Measurements from ENCODE around the gene CUBN.

Gene CUBN

DNA sequence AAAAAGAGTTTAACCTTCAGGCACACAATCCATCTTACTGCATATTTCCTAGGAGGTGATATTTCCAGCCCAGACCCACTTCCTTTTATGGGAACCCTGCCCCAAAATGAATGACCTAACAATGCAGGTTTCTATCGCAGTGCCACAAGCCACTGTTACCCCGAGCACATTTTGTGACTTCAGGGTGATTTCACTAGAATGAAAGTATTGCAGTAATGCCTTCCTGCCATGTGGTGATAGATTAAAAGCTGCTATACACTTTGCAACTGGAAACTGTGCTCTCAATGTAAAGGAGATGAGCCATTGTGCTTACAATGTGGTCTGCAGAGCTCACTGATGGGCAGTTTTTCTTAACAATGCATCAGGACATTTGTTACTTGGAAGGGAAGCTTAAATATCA is 221.9 kb downstream of the CUBN start:
- Histone ChIP-seq H3K36me3 (replicated peaks) (no peaks in the 10 kb centered on the region), H3K4me1 (no peaks in the 10 kb centered on the region), H3K9me3 (no peaks in the 10 kb centered on the region), H3K27me3 (ENCODE audit: low read depth) (0 out of 2 replicates have a peak, but pooled peaks cover 3% of the 10 kb centered on the region), H3K4me3 (no peak overlapping the region)
- in situ Hi-C loops (cut with MboI; ENCODE audit: low sequenced_read_pairs) = no loop called here
- DNase-seq (ENCODE audit: low spot score in 2 of 2) = no peak

DNA sequence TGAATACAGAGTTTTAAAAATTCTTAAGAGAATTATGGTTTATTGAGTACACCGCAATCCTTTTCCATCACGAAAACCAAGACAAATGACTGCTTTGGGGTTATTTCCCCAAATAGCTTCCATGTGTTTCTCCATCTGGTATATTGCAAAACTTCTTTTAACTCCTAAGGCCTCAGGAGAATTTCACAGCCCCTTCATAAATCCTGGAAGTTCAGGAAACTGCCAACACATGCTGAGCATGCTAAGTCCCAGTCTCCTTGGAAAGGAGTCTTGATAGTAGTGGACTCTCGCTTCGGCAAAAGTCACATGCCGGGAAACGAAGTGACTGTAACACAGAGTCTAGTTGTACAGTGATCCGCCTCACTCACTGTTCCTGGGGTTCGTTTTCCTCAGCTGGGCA is 224.3 kb downstream of the CUBN start:
- no peaks in the 10 kb centered on the region for H3K4me1 ChIP-seq
- no peak overlapping the region for H3K4me3 ChIP-seq
- H3K27me3 ChIP-seq (ENCODE audit: low read depth) = no peaks in the 10 kb centered on the region
- H3K9me3 ChIP-seq = no peaks in the 10 kb centered on the region
- in situ Hi-C loops (cut with MboI; ENCODE audit: low sequenced_read_pairs) = no loop called here
- H3K36me3 ChIP-seq (replicated peaks) = no peaks in the 10 kb centered on the region
- DNase-seq (ENCODE audit: low spot score in 2 of 2) = no peak

DNA sequence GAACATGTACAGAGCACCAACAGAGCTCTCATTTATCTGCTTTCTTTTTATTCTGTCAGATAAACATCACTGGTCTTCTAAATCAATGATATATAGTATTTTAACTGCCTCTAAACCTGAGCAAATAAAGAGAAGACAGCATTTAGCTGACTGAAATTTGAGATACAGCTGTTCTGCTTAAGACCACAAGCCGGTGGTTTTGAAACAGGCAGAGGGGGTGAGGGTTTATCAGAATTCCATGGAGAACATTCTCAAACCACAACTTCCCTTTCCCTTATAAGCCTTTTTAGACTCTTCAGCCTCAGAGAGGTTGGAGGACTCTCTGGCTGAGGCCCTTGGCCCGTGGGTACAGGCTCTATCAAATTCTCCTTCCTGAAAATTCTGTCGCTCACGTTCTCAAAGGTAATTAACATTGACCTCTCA is 225.0 kb downstream of the CUBN start:
- no peaks in the 10 kb centered on the region for H3K4me1 ChIP-seq
- H3K27me3 ChIP-seq (ENCODE audit: low read depth) = no peaks in the 10 kb centered on the region
- DNase-seq (ENCODE audit: low spot score in 2 of 2) = no peak
- in situ Hi-C loops (cut with MboI; ENCODE audit: low sequenced_read_pairs) = no loop called here
- H3K4me3 ChIP-seq = no peak overlapping the region
- no peaks in the 10 kb centered on the region for H3K9me3 ChIP-seq
- H3K36me3 ChIP-seq (replicated peaks) = no peaks in the 10 kb centered on the region

DNA sequence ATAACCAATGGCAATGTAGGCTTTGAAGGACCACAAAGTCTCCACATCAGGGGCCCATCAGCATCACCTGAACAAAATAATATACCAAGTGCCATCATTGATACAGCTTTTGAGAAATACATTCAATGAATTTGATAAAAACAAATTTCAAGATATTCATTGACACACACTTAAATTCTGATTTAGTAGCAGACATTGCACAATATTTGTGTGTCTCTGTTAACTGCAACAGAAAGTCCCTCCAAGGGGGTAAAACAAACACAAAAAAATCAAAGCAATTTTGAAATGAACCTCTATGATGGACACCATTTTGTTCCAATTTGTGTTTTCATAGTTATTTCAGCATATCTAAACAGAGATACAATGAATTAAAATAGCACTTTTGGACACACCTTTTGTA is 225.6 kb downstream of the CUBN start:
- H3K4me3 ChIP-seq = no peak overlapping the region
- no peaks in the 10 kb centered on the region for H3K4me1 ChIP-seq
- in situ Hi-C loops (cut with MboI; ENCODE audit: low sequenced_read_pairs) = no loop called here
- H3K36me3 ChIP-seq (replicated peaks) = no peaks in the 10 kb centered on the region
- H3K27me3 ChIP-seq (ENCODE audit: low read depth) = no peaks in the 10 kb centered on the region
- no peak for DNase-seq (ENCODE audit: low spot score in 2 of 2)
- no peaks in the 10 kb centered on the region for H3K9me3 ChIP-seq

DNA sequence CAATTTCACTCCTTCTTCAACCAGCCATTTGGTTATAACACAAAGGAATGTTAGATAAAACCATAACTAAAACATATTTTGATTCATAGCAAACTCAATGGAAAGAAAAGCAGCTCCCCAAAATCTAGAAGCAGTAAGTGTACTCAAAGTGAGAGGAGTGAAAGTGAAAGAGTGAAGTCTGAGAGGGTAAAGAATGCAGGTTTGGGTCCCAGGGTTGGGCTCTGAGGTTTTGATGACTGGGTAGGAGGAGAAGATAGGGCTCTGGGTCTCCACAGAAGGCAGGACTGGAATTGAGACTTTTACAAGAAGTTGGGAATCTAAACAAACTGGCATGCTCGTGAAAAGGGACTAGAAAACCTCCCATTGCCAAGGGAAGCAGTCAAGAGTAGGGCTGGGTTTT is 227.0 kb downstream of the CUBN start:
- in situ Hi-C loops (cut with MboI; ENCODE audit: low sequenced_read_pairs) = no loop called here
- Histone ChIP-seq H3K9me3 (no peaks in the 10 kb centered on the region), H3K36me3 (replicated peaks) (no peaks in the 10 kb centered on the region), H3K4me1 (no peaks in the 10 kb centered on the region), H3K4me3 (no peak overlapping the region), H3K27me3 (ENCODE audit: low read depth) (no peaks in the 10 kb centered on the region)
- DNase-seq (ENCODE audit: low spot score in 2 of 2) = no peak

DNA sequence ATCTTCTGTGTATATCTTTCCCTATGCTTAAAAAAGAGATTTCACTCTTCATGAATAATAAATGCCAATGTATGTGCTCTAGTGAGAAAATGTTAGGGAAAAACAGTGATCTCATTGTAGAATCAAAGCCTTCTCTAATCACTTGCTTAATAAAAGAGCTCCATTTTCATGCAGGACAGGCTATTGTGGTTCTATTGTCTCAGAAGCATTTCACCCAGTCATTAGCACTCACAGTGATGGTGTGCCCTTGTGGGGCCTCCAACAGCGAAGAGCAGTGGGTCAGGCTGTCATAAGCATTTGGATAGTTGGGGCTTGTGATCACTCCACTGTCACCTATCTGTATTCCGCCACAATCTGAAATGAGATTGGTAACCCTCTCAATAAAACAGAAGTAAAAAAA is 228.5 kb downstream of the CUBN start:
- in situ Hi-C loops (cut with MboI; ENCODE audit: low sequenced_read_pairs) = no loop called here
- no peaks in the 10 kb centered on the region for H3K36me3 ChIP-seq (replicated peaks)
- H3K9me3 ChIP-seq = no peaks in the 10 kb centered on the region
- no peaks in the 10 kb centered on the region for H3K27me3 ChIP-seq (ENCODE audit: low read depth)
- no peaks in the 10 kb centered on the region for H3K4me1 ChIP-seq
- no peak overlapping the region for H3K4me3 ChIP-seq
- DNase-seq (ENCODE audit: low spot score in 2 of 2) = peak; percentile 19 to 34

DNA sequence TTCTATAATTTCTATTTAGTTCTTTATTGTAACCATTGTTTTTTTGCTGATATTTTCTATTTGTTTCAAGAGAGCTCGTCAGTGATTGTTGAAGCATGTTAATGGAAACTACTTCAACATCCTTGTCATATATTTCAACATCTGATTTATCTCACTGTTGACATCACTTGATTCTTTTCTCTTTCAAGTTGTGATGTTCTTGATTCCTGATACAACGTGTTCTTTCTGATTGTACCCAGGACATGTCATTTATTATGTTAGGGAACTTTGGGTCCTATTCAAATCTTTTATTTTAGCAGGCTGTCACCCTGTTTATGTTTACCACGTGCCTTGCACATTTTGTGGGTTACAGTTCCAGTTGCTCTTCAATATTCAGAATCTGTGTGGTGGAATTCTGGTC is 232.6 kb downstream of the CUBN start:
- no peak overlapping the region for H3K4me3 ChIP-seq
- H3K9me3 ChIP-seq = no peaks in the 10 kb centered on the region
- in situ Hi-C loops (cut with MboI; ENCODE audit: low sequenced_read_pairs) = no loop called here
- H3K27me3 ChIP-seq (ENCODE audit: low read depth) = no peaks in the 10 kb centered on the region
- DNase-seq (ENCODE audit: low spot score in 2 of 2) = no peak
- no peaks in the 10 kb centered on the region for H3K36me3 ChIP-seq (replicated peaks)
- H3K4me1 ChIP-seq = no peaks in the 10 kb centered on the region

DNA sequence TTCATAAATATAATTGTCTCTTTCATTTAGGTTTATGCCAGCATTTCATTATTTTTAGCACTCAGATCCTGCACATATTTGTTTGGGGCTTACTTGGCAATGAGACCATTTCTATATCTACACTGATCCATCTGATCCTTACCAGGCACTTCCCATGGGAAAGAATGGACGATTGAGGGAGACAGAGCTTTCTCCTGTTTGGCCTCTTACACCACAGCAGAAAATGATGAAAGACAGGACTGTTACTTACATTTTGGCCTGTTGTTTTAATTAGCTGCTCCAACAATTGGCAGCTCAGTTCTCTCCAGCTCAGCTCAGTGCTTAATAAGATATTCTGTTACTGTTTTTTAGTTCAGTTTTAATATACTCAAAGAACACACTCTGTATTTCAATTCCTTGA is 234.8 kb downstream of the CUBN start:
- Histone ChIP-seq H3K27me3 (ENCODE audit: low read depth) (no peaks in the 10 kb centered on the region), H3K36me3 (replicated peaks) (no peaks in the 10 kb centered on the region), H3K9me3 (no peaks in the 10 kb centered on the region), H3K4me3 (no peak overlapping the region), H3K4me1 (no peaks in the 10 kb centered on the region)
- in situ Hi-C loops (cut with MboI; ENCODE audit: low sequenced_read_pairs) = no loop called here
- no peak for DNase-seq (ENCODE audit: low spot score in 2 of 2)

DNA sequence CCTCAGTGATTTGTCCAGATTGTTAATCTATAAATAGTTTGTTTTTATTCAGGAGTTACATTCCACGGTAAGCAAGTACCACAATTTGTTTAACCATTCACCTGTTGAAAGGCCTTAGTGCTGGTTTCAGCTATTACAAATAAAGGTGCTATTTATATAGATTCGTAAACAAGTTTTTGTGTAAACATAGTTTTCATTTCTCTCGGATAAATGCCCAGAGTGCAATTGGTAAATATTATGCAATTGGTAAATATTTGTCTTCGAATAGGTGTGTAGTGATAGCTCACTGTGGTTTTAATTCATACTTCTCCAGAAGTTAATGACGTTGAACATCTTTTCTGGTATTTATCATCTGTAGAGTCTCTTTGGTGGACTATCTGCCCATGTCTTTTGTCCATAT is 235.9 kb downstream of the CUBN start:
- Histone ChIP-seq H3K4me1 (no peaks in the 10 kb centered on the region), H3K36me3 (replicated peaks) (no peaks in the 10 kb centered on the region), H3K4me3 (no peak overlapping the region), H3K9me3 (no peaks in the 10 kb centered on the region), H3K27me3 (ENCODE audit: low read depth) (no peaks in the 10 kb centered on the region)
- no peak for DNase-seq (ENCODE audit: low spot score in 2 of 2)
- in situ Hi-C loops (cut with MboI; ENCODE audit: low sequenced_read_pairs) = no loop called here

DNA sequence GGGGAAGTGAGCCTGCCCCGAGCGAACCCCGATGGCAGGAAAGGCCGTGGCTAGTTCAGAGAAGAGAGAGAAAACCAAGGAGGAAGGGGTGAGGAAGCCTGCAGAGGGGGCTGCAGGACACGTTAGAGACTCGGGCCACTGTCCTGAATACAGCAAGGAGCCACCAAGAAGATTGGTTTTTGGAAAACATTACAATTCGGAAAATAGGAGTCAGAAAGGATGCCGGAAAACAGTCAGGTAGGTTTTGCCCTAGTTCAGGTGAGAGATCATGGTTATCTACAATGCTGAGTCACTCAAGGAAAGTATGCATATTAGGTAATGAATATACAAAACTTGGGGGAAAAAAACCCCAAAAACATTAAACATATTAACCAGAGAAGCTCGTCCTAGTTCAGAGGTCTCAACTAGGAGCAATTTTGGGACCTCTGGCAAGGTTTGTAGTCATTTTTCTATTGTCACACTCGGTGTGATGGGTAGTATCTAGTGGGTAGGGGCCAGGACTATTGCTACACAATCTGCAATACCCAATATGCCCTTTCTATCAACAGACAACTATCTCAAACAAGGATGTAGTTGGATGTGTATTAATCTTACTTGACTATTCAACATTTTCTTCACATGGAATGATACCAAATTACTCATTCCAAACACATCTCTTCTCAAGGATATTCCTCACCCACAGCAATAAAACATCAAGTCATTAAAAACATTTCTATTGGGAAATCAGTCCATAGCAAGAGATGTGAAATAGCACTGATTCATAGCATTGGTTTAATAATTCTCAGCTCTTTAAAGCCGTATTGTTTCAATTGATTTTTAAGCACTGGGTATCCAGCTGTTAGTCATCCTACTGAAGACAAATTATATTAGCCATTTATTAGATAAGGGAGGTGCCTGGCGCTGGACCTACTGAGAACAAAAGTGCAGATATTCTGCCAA is 238.0 kb downstream of the CUBN start:
- peak; percentile 48 to 68 for DNase-seq (ENCODE audit: low spot score in 2 of 2)
- in situ Hi-C loops (cut with MboI; ENCODE audit: low sequenced_read_pairs) = no loop called here
- no peaks in the 10 kb centered on the region for H3K9me3 ChIP-seq

DNA sequence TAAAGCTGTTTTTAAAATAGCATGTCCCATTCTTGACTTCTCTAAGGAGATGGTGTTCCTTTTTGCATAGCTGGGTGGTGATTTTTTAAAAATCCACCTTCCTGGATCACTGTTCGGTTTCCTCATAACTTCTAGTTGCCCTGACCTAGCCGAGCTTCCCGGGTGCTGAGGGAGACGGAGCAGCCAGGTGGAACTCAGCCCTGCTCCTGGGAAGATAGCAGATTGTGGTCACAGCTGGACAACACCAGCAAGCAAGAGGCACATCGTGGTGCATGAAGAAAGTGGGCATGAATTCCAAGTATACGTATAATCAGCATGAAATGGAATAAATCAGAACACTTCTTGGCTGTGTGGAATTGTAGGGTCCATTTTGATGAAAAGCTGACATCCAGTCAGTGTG is 238.9 kb downstream of the CUBN start:
- H3K36me3 ChIP-seq (replicated peaks) = no peaks in the 10 kb centered on the region
- no peak for DNase-seq (ENCODE audit: low spot score in 2 of 2)
- H3K4me1 ChIP-seq = no peaks in the 10 kb centered on the region
- H3K27me3 ChIP-seq (ENCODE audit: low read depth) = no peaks in the 10 kb centered on the region; the same call in 1 of the 2 replicates
- H3K9me3 ChIP-seq = no peaks in the 10 kb centered on the region
- in situ Hi-C loops (cut with MboI; ENCODE audit: low sequenced_read_pairs) = no loop called here
- no peak overlapping the region for H3K4me3 ChIP-seq

More for the DNA sequence above, 238.0 kb downstream of the CUBN start:
- Histone ChIP-seq H3K27me3 (ENCODE audit: low read depth) (no peaks in the 10 kb centered on the region), H3K36me3 (replicated peaks) (no peaks in the 10 kb centered on the region), H3K4me1 (no peaks in the 10 kb centered on the region), H3K4me3 (no peak overlapping the region)

DNA sequence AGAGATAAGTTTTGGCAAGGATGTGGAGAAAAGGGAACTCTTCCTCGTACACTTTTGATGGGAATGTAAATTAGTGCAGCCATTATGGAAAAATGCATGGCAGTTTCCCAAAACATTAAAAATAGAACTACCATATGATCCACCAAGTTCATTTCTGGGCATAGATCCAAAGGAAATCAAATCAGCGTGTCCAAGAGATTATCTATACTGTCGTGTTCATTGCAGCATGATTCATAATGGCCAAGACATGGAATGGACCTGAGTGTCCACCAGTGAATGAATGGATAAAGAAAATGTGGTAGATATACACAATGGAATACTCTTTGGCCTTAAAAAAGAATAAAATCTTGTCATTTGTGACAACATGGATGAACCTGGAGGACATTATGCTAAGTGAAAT is 242.0 kb downstream of the CUBN start:
- Histone ChIP-seq H3K36me3 (replicated peaks) (no peaks in the 10 kb centered on the region), H3K4me3 (no peak overlapping the region), H3K4me1 (no peaks in the 10 kb centered on the region), H3K9me3 (no peaks in the 10 kb centered on the region), H3K27me3 (ENCODE audit: low read depth) (no peaks in the 10 kb centered on the region; the same call in 1 of the 2 replicates)
- in situ Hi-C loops (cut with MboI; ENCODE audit: low sequenced_read_pairs) = no loop called here
- DNase-seq (ENCODE audit: low spot score in 2 of 2) = no peak

DNA sequence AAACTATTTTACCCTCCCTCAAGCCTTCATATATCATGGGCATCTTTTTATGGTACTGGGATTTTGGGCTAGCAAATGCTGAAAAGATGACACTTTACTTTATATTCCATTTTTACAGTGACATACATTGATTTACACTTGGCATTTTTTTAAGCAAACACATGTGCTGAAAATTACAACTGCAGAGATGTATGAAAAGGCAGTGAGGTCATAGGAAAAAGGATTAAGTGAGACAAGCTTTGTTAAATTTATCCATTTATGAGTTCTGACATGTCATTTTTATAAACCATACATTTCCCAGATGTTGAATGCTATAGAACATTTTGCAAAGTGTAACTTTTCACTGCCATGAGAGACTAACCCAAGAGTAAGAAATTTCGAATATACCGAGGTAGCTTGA is 243.6 kb downstream of the CUBN start:
- Histone ChIP-seq H3K4me1 (no peaks in the 10 kb centered on the region), H3K36me3 (replicated peaks) (no peaks in the 10 kb centered on the region), H3K27me3 (ENCODE audit: low read depth) (no peaks in the 10 kb centered on the region; the same call in 1 of the 2 replicates), H3K4me3 (no peak overlapping the region), H3K9me3 (no peaks in the 10 kb centered on the region)
- in situ Hi-C loops (cut with MboI; ENCODE audit: low sequenced_read_pairs) = no loop called here
- no peak for DNase-seq (ENCODE audit: low spot score in 2 of 2)

DNA sequence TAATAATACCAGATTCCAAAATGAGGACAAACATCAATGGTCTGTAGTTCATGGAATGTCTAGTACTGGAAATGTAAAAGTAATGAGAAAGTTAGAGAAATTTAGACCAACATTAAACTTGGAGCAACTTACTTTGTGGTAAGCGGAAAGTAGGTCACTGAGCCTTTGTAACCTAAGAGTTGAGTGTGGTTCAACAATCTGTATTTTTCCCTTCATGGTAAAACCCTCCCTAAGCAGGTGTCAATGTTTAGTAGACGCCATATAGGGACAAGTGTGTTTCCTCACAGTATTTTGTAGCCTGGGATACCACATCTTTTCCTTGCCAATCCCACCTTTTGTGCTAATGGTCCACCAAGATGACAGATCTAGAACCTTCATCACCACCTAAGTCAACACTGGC is 245.1 kb downstream of the CUBN start:
- Histone ChIP-seq H3K36me3 (replicated peaks) (no peaks in the 10 kb centered on the region), H3K4me3 (no peak overlapping the region), H3K4me1 (no peaks in the 10 kb centered on the region), H3K27me3 (ENCODE audit: low read depth) (no peaks in the 10 kb centered on the region; the same call in 1 of the 2 replicates), H3K9me3 (no peaks in the 10 kb centered on the region)
- in situ Hi-C loops (cut with MboI; ENCODE audit: low sequenced_read_pairs) = no loop called here
- no peak for DNase-seq (ENCODE audit: low spot score in 2 of 2)
